Measurements from ENCODE around the gene CCDC144A. TPM values are rescaled to one million over a fixed set of nuclear protein-coding genes. Genes with fewer than 3 reads are reported as not detected.
"Not testable (repeated sequence)": the region's sequence is repeated elsewhere in the genome, so short reads cannot be mapped to it uniquely, and the experiment has no call there.

The CCDC144A gene
- total RNA-seq: 1 to 10 TPM in 3 of 4 donors, under 1 TPM in 1; 0.58 to 7.5 (median 3.6) TPM

- H3K27me3 ChIP-seq; H3K36me3 ChIP-seq; H3K9me3 ChIP-seq; DNase-seq (ENCODE audit: extremely low spot score); H3K4me1 ChIP-seq; intact Hi-C loops (cut with DNase I): not testable (repeated sequence)
- Histone ChIP-seq H3K4me3 (peak within 1 kb of the TSS in 2 of 4 donors; percentile 37 to 41), H3K27ac (replicated peaks in 1 of 4) (peak within 1 kb of the TSS in 1 of 4 donors; percentile 53)
- TF ChIP-seq, protein P1, sequence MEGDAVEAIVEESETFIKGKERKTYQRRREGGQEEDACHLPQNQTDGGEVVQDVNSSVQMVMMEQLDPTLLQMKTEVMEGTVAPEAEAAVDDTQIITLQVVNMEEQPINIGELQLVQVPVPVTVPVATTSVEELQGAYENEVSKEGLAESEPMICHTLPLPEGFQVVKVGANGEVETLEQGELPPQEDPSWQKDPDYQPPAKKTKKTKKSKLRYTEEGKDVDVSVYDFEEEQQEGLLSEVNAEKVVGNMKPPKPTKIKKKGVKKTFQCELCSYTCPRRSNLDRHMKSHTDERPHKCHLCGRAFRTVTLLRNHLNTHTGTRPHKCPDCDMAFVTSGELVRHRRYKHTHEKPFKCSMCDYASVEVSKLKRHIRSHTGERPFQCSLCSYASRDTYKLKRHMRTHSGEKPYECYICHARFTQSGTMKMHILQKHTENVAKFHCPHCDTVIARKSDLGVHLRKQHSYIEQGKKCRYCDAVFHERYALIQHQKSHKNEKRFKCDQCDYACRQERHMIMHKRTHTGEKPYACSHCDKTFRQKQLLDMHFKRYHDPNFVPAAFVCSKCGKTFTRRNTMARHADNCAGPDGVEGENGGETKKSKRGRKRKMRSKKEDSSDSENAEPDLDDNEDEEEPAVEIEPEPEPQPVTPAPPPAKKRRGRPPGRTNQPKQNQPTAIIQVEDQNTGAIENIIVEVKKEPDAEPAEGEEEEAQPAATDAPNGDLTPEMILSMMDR (IDR thresholded peaks at IDR 0.05): peak; percentile 51 to 59 (median 57)
- WGBS: no CpG with 5 or more reads among the region's 33 CpGs
Observed at GRCh38 chr17:16689731-16690281, at the start of gene CCDC144A. CCDC144A (plus strand) TSS chr17:16690241; CDS start chr17:16690401, 160 bp downstream.

GRCh38 chr17:16649585-16649984 lies 40.5 kb upstream of the CCDC144A start:
- Histone ChIP-seq H3K27ac (replicated peaks in 1 of 4) (no peak overlapping the region), H3K4me3 (no peak overlapping the region), H3K4me1 (peaks cover 6 to 20% (median 19%) of the 10 kb centered on the region in 4 donors), H3K27me3 (no peaks in the 10 kb centered on the region), H3K36me3 (peaks cover 0 to 18% (median 4%) of the 10 kb centered on the region in 4 donors), H3K9me3 (no peaks in the 10 kb centered on the region)
- DNase-seq (ENCODE audit: extremely low spot score): no peak
- intact Hi-C loops (cut with DNase I): no loop called here
- 93% methylated on average over 3 of the region's 3 CpGs for WGBS
- TF ChIP-seq, protein P1 (IDR thresholded peaks at IDR 0.05): no peak
- no peak for TF ChIP-seq POLR2AphosphoS5 (IDR thresholded peaks at IDR 0.05)
- TF ChIP-seq EP300 (IDR thresholded peaks at IDR 0.05): no peak
- no peak for TF ChIP-seq POLR2A (IDR thresholded peaks at IDR 0.05; ENCODE audit: low read depth)

DNA sequence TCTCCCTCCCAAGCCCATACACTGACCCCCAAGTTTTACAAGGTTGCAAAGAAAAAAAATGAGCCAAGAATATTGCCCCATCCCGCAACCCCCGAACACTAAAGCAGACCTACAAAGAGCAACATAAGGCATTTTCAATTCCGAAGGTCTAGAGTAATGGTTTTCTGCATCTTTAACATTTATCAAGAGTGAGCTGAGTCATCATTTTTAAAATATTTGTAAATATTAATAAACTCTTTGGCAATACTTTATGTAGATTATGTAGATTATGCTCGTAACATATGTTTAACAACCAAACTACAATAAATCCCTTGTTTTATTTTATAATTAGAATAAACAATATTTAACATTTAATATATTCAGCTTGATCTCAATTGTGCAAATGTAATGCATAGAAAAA lies 37.8 kb upstream of the CCDC144A start:
- no peak for DNase-seq (ENCODE audit: extremely low spot score)
- Histone ChIP-seq H3K9me3 (no peaks in the 10 kb centered on the region), H3K27me3 (no peaks in the 10 kb centered on the region), H3K4me1 (peaks cover 6 to 21% (median 19%) of the 10 kb centered on the region in 4 donors), H3K27ac (replicated peaks in 1 of 4) (peak overlapping the region; percentile 94 to 95 (median 94)), H3K4me3 (no peak overlapping the region), H3K36me3 (peaks cover 0 to 1% (median under 1%) of the 10 kb centered on the region in 4 donors)
- intact Hi-C loops (cut with DNase I): loop anchor here (5.0 kb wide), 1 partner anchor 65 kb away; no protein-coding TSS in a partner anchor
- TF ChIP-seq POLR2AphosphoS5 (IDR thresholded peaks at IDR 0.05): no peak
- no peak for TF ChIP-seq EP300 (IDR thresholded peaks at IDR 0.05)
- TF ChIP-seq, protein P1 (IDR thresholded peaks at IDR 0.05): no peak
- TF ChIP-seq POLR2A (IDR thresholded peaks at IDR 0.05; ENCODE audit: low read depth): no peak
- 90% methylated on average over 4 of the region's 4 CpGs for WGBS

DNA sequence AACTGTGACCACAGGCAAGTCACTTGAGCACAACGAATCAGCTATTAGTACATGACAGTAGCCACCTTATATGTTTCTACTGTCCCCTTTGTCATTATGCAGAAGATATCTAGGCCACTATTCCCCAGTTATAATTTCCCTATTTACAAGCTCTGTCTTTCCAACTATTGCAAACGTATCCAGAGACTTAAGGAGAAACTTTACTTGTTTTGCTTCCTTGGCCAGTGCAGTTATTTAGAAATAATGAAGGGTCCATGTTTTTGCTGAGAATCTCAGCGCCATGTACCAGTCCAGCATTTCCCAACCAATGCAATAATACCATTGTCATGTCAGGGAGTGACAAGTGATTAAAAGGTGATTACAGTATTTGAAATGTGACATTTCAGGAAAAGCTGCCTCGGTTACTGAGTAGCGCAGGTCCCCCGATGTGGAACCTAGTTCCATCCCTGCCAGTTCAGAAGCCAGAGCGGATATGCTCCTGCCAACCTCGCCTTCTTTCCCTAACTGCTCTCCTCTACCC lies 37.1 kb upstream of the CCDC144A start:
- TF ChIP-seq POLR2A (IDR thresholded peaks at IDR 0.05; ENCODE audit: low read depth): no peak
- TF ChIP-seq, protein P1 (IDR thresholded peaks at IDR 0.05): no peak
- Histone ChIP-seq H3K36me3 (no peaks in the 10 kb centered on the region), H3K9me3 (no peaks in the 10 kb centered on the region), H3K27me3 (no peaks in the 10 kb centered on the region), H3K27ac (replicated peaks in 1 of 4) (peak overlapping the region; percentile 94 to 95 (median 94)), H3K4me1 (peaks cover 6 to 21% (median 19%) of the 10 kb centered on the region in 4 donors), H3K4me3 (peak overlapping the region; percentile 75 to 78 (median 76))
- intact Hi-C loops (cut with DNase I): loop anchor here (5.0 kb wide), 1 partner anchor 66 kb away; no protein-coding TSS in a partner anchor
- WGBS: 6% methylated on average over 8 of the region's 8 CpGs
- no peak for DNase-seq (ENCODE audit: extremely low spot score)
